Measurements from ENCODE around the gene RPL19. TPM values are rescaled to one million over a fixed set of nuclear protein-coding genes. Genes with fewer than 3 reads are reported as not detected.

Gene RPL19
- total RNA-seq, 2 donors from 2014 or later, result 1,534 to 2,029 TPM

- 0 to 1% methylated on average over 10 of the region's 10 CpGs for WGBS, 2 donors
- peak overlapping the region; percentile 91 to 99 (median 98) for H3K27ac ChIP-seq
- peak; percentile 91 for ATAC-seq
- H3K4me3 ChIP-seq, result no peak overlapping the region
- H3K36me3 ChIP-seq (replicated peaks in 1 of 2; ENCODE audit: insufficient read depth in 1 of 2, low read depth in 2 of 2), result peaks cover 18 to 26% of the 10 kb centered on the region in 2 donors
- H3K4me1 ChIP-seq, result peaks cover 39% of the 10 kb centered on the region
- H3K27me3 ChIP-seq, result no peaks in the 10 kb centered on the region
- no peaks in the 10 kb centered on the region for H3K9me3 ChIP-seq
- TF ChIP-seq CTCF (IDR thresholded peaks at IDR 0.05), result no peak
- TF ChIP-seq POLR2A (IDR thresholded peaks at IDR 0.05), result no peak
- intact Hi-C loops (cut with DNase I), result no loop called here
- DNase-seq, result peak; percentile 88 to 96 (median 93)
Measured at GRCh38 chr17:39199820-39200069, 338 bp upstream of the RPL19 start.

GRCh38 chr17:39200957-39201510 is 951 bp downstream of the RPL19 start:
- TF ChIP-seq CTCF (IDR thresholded peaks at IDR 0.05) (no peak), POLR2A (IDR thresholded peaks at IDR 0.05) (no peak)
- Histone ChIP-seq H3K4me1 (peaks cover 38% of the 10 kb centered on the region), H3K4me3 (peak overlapping the region; percentile 69 to 83), H3K36me3 (replicated peaks in 1 of 2; ENCODE audit: insufficient read depth in 1 of 2, low read depth in 2 of 2) (peaks cover 18 to 32% of the 10 kb centered on the region in 2 donors), H3K27ac (peak overlapping the region; percentile 91 to 99 (median 98)), H3K27me3 (no peaks in the 10 kb centered on the region), H3K9me3 (no peaks in the 10 kb centered on the region)
- 25 to 32% methylated on average over 11 of the region's 11 CpGs for WGBS, 2 donors
- no peak for DNase-seq
- ATAC-seq, result no peak
- intact Hi-C loops (cut with DNase I), result no loop called here

GRCh38 chr17:39204245-39204644 is 4.2 kb downstream of the RPL19 start:
- intact Hi-C loops (cut with DNase I), result no loop called here
- Histone ChIP-seq H3K4me1 (peaks cover 22% of the 10 kb centered on the region), H3K9me3 (no peaks in the 10 kb centered on the region), H3K4me3 (no peak overlapping the region), H3K27ac (no peak overlapping the region), H3K36me3 (replicated peaks in 1 of 2; ENCODE audit: insufficient read depth in 1 of 2, low read depth in 2 of 2) (peaks cover 18 to 32% of the 10 kb centered on the region in 2 donors), H3K27me3 (no peaks in the 10 kb centered on the region)
- 79 to 90% methylated on average over 8 of the region's 8 CpGs for WGBS, 2 donors
- ATAC-seq (no peak), DNase-seq (no peak)
- no peak for TF ChIP-seq POLR2A (IDR thresholded peaks at IDR 0.05)
- no peak for TF ChIP-seq CTCF (IDR thresholded peaks at IDR 0.05)

GRCh38 chr17:39205112-39205526 is 5.0 kb downstream of the RPL19 start:
- no peak overlapping the region for H3K27ac ChIP-seq
- H3K27me3 ChIP-seq, result peaks cover 0 to 7% of the 10 kb centered on the region in 2 donors
- H3K4me1 ChIP-seq, result peaks cover 27% of the 10 kb centered on the region
- H3K9me3 ChIP-seq, result no peaks in the 10 kb centered on the region
- no peak overlapping the region for H3K4me3 ChIP-seq
- intact Hi-C loops (cut with DNase I), result no loop called here
- H3K36me3 ChIP-seq (replicated peaks in 1 of 2; ENCODE audit: insufficient read depth in 1 of 2, low read depth in 2 of 2), result peaks cover 18 to 32% of the 10 kb centered on the region in 2 donors
- ATAC-seq (no peak), DNase-seq (no peak)
- TF ChIP-seq CTCF (IDR thresholded peaks at IDR 0.05) (no peak), POLR2A (IDR thresholded peaks at IDR 0.05) (peak in 1 of 3 donors; percentile 14)
- 76 to 100% methylated on average over 1 to 3 of the region's 3 CpGs for WGBS, 2 donors

- TF ChIP-seq CTCF (IDR thresholded peaks at IDR 0.05) (no peak), POLR2A (IDR thresholded peaks at IDR 0.05) (no peak)
- intact Hi-C loops (cut with DNase I), result no loop called here
- Histone ChIP-seq H3K4me3 (no peak overlapping the region), H3K36me3 (replicated peaks in 1 of 2; ENCODE audit: insufficient read depth in 1 of 2, low read depth in 2 of 2) (peaks cover 13 to 20% of the 10 kb centered on the region in 2 donors), H3K4me1 (peaks cover 12% of the 10 kb centered on the region), H3K9me3 (no peaks in the 10 kb centered on the region), H3K27ac (no peak overlapping the region), H3K27me3 (peaks cover 0 to 7% of the 10 kb centered on the region in 2 donors)
- ATAC-seq, result no peak
- WGBS, 2 donors, result 60 to 100% methylated on average over 1 to 7 of the region's 7 CpGs
- no peak for DNase-seq
Measured at GRCh38 chr17:39208136-39208535, 8.1 kb downstream of the RPL19 start.

Measured in body of pancreas (tissue), 4 donors.